Breast epithelium (tissue), 4 donors: ENCODE measurements around the gene PRDM11. TPM values are rescaled to one million over a fixed set of nuclear protein-coding genes. Genes with fewer than 3 reads are reported as not detected.

Experiments used
- DNase-seq, 2 donors: peaks; one replicate each; pipeline ENCODE4 v3.0.0-alpha.2; 2019; ENCODE audit warnings: low spot score in 2 of 2
- H3K27ac ChIP-seq, 2 donors: fragments of 200-600 bp; sonication (generic) in 1 of 2; one replicate each; pipeline ENCODE4 v1.5.1; 2016 to 2019; ENCODE audit warnings: mild to moderate bottlenecking in 1 of 2
- H3K27me3 ChIP-seq, 2 donors: fragments of 200-600 bp; sonication (generic) in 1 of 2; one replicate each; pipeline versions ENCODE4 v1.5.1 to v1.6.0; 2017 to 2019; ENCODE audit warnings: control low read depth in 1 of 2, mild to moderate bottlenecking in 1 of 2
- H3K36me3 ChIP-seq: fragments of 200-600 bp; one replicate; pipeline ENCODE4 v1.5.1; 2019
- H3K4me1 ChIP-seq, 2 donors: fragments of 200-600 bp; sonication (generic); one replicate each; pipeline ENCODE4 v1.5.1; 2016 to 2019; ENCODE audit warnings: control low read depth in 1 of 2
- H3K4me3 ChIP-seq, 3 donors: fragments of 200-600 bp; sonication (generic); 1 replicate in 2 of 3; 2 replicates in 1 of 3; pipeline ENCODE4 v1.5.1; 2016 to 2019; ENCODE audit warnings: mild to moderate bottlenecking in 3 of 3, moderate library complexity in 2 of 3
- H3K9me3 ChIP-seq, 2 donors: fragments of 200-600 bp; sonication (generic) in 1 of 2; one replicate each; pipeline ENCODE4 v1.5.1; 2016 to 2019; ENCODE audit warnings: control low read depth in 1 of 2
- POLR2A ChIP-seq: fragments of 450-650 bp; IDR thresholded peaks from one replicate; pipeline ENCODE4 v1.6.1; 2016; ENCODE audit warnings: antibody characterized with exemption, mild to moderate bottlenecking, moderate library complexity
- POLR2AphosphoS5 ChIP-seq, 3 donors: sonication (generic); formaldehyde crosslinking; IDR thresholded peaks; one replicate each; pipeline ENCODE4 v1.6.1; 2017; ENCODE audit warnings: antibody characterized with exemption in 3 of 3
- intact Hi-C: fragments of 100-400 bp; cut with DNase I; formaldehyde crosslinking; loops from one replicate; pipeline ENCODE4 v1.15.1; 2023; ENCODE audit warnings: low total_unique reads
- total RNA-seq, 3 donors: library from RNA; depleted of rRNA; stranded (reverse); fragments of >200 nt; gene quantifications; one replicate each; pipeline ENCODE4 v1.1.0, GENCODE V29; 2016
- TF ChIP-seq, protein P1 (sequence below), 3 donors: fragments of 450-650 bp; IDR thresholded peaks; one replicate each; pipeline ENCODE4 v1.5.1; 2016 to 2017; ENCODE audit warnings: antibody characterized with exemption in 3 of 3, mild to moderate bottlenecking in 3 of 3, moderate library complexity in 3 of 3

Gene PRDM11
- total RNA-seq, 3 donors from 2014 or later = 6.9 to 10.9 (median 10.8) TPM

DNA sequence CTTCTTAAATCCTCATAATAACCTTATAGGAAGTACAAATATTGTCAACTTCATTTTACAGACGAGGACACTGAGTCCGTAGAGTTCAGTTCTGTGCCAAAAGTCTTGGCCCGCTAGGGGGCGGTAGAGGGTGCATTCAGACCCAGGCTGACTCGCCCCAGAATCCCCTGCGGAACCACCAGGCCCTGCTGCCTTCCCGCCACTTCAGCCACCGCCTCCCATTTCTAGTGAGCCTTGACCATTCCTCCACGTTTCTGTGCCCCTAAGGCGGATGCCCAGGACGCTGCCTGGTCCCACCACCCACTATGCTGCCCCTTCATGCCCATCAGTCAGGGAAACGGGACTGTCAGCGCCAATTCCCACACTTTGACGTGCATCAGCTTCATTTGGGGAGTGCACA is 120.6 kb downstream of the PRDM11 start:
- H3K9me3 ChIP-seq = no peaks in the 10 kb centered on the region
- no peak overlapping the region for H3K4me3 ChIP-seq
- intact Hi-C loops = no loop called here
- H3K27me3 ChIP-seq = no peaks in the 10 kb centered on the region
- TF ChIP-seq, protein P1, sequence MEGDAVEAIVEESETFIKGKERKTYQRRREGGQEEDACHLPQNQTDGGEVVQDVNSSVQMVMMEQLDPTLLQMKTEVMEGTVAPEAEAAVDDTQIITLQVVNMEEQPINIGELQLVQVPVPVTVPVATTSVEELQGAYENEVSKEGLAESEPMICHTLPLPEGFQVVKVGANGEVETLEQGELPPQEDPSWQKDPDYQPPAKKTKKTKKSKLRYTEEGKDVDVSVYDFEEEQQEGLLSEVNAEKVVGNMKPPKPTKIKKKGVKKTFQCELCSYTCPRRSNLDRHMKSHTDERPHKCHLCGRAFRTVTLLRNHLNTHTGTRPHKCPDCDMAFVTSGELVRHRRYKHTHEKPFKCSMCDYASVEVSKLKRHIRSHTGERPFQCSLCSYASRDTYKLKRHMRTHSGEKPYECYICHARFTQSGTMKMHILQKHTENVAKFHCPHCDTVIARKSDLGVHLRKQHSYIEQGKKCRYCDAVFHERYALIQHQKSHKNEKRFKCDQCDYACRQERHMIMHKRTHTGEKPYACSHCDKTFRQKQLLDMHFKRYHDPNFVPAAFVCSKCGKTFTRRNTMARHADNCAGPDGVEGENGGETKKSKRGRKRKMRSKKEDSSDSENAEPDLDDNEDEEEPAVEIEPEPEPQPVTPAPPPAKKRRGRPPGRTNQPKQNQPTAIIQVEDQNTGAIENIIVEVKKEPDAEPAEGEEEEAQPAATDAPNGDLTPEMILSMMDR (IDR thresholded peaks at IDR 0.05) = no peak
- TF ChIP-seq POLR2A (no peak), POLR2AphosphoS5 (IDR thresholded peaks at IDR 0.05) (no peak)
- DNase-seq = no peak
- H3K4me1 ChIP-seq = no peaks in the 10 kb centered on the region
- H3K27ac ChIP-seq = no peak overlapping the region
- H3K36me3 ChIP-seq = no peaks in the 10 kb centered on the region

DNA sequence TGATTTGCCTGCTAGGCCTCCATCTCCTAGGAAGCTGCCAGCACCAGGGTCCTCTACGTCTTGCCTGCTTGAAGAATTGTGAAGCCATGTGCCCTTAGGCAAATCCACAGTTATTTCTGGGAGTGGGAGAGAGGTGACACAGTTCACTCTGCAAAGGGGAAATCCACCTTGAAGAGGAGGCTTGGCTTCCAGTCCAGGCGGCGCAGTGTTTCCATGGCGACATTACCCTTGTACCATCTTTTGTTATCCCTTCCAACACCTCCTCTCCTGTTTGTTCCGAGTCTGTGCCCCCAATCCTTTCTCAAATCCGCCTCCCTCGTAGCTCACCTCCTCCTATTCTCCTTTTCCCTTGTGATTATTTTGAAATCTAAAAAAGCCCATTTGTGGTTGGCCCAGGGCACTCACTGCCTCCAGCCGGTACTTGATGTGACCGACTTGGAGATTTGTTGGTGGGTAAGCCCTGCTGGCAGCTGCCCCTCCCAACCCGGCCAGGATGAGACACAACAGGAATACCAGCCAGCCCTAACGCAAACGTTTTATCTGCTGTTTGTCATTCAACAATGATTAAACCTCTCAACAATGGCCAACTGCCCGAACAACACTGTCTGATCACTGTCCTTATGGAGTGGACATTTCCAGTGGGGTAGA is 121.3 kb downstream of the PRDM11 start:
- no peaks in the 10 kb centered on the region for H3K4me1 ChIP-seq
- intact Hi-C loops = no loop called here
- no peaks in the 10 kb centered on the region for H3K27me3 ChIP-seq

DNA sequence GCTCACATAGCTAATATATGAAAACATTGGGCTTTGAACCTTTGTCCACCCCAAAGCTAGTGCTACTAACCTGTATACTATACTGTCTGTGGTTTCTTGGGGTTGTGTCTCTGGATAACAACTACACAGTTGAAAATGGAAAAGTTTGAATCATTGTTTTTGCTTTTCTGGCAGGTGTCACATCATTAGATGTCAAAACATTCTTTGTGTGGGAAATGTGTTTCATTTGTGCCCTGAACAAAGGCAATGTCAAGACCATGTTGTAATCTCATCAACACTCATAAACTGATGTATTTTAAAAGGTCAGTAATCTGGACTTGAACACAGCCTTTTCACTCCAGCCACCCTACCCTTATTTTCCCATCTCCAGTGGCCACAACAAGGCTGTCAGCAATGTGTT is 123.2 kb downstream of the PRDM11 start:
- no peak overlapping the region for H3K27ac ChIP-seq
- intact Hi-C loops = no loop called here
- DNase-seq = no peak
- H3K36me3 ChIP-seq = no peaks in the 10 kb centered on the region
- H3K27me3 ChIP-seq = no peaks in the 10 kb centered on the region
- H3K9me3 ChIP-seq = no peaks in the 10 kb centered on the region
- H3K4me3 ChIP-seq = no peak overlapping the region
- TF ChIP-seq, protein P1 (IDR thresholded peaks at IDR 0.05) = no peak
- TF ChIP-seq POLR2A (no peak), POLR2AphosphoS5 (IDR thresholded peaks at IDR 0.05) (no peak)
- no peaks in the 10 kb centered on the region for H3K4me1 ChIP-seq

More for the DNA sequence above, 121.3 kb downstream of the PRDM11 start:
- H3K9me3 ChIP-seq = no peaks in the 10 kb centered on the region
- no peak overlapping the region for H3K4me3 ChIP-seq
- H3K36me3 ChIP-seq = no peaks in the 10 kb centered on the region
- DNase-seq = no peak
- H3K27ac ChIP-seq = no peak overlapping the region
- TF ChIP-seq, protein P1 (IDR thresholded peaks at IDR 0.05) = no peak
- TF ChIP-seq POLR2A (no peak), POLR2AphosphoS5 (IDR thresholded peaks at IDR 0.05) (no peak)

DNA sequence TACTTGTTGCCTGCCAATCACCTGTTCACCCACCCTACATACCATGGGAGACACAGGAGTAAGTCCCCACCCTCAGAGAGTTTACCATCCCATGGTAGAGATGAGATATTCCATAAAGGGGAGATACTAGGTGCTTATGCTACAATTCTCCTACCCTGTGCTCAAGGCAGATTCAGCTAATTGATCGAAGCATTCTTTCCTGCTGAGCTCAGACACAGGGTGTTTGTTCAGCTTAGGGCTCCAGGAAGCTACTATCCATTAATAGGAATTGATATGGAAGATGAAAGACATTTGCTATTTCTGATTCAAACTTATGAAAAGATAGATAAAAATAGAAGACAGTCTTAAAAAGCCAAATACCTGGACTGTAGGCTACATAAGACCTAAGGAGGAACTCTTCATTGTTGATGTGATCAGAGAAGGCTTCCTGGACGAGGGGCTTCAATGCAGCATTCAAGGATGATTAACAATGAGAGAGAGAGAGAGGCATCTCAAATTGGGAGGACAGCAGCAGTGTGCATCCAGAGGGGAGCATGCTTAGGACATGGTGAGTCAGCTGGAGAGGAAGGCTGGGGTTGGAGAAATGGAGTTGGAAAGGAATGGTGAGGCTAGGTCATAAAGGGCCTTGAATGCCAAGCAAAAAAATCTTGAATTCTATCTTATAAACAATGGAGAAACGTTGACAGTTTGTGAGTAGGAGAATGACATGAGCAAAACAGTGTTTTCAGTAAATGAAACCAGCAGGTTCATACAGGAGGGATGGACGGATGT is 124.7 kb downstream of the PRDM11 start:
- DNase-seq = no peak
- Histone ChIP-seq H3K27ac (no peak overlapping the region), H3K4me1 (no peaks in the 10 kb centered on the region), H3K36me3 (no peaks in the 10 kb centered on the region), H3K27me3 (no peaks in the 10 kb centered on the region), H3K9me3 (no peaks in the 10 kb centered on the region), H3K4me3 (no peak overlapping the region)
- intact Hi-C loops = no loop called here
- TF ChIP-seq POLR2A (no peak), POLR2AphosphoS5 (IDR thresholded peaks at IDR 0.05) (no peak)
- TF ChIP-seq, protein P1 (IDR thresholded peaks at IDR 0.05) = no peak

DNA sequence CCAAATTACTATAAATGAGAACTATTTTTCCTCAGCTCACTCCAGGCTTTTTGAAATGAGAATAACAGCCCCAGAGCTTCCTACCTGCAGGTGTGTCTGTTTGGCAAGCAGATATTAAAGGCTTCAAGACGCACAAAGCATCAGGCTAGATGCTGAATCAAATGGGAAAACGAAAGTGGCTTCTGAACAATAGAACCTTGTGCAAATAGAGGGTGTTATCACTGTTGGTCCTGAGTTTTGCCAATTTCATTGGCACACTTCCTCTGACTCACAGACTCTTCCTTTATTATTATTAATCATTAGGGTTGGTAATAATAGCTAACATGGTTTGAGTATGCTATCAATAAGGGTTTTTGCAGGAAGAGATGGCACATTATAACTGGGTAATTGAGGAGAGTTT is 126.3 kb downstream of the PRDM11 start:
- Histone ChIP-seq H3K9me3 (no peaks in the 10 kb centered on the region), H3K27me3 (no peaks in the 10 kb centered on the region), H3K36me3 (no peaks in the 10 kb centered on the region), H3K4me3 (no peak overlapping the region), H3K4me1 (no peaks in the 10 kb centered on the region), H3K27ac (no peak overlapping the region)
- DNase-seq = no peak
- no peak for TF ChIP-seq POLR2AphosphoS5 (IDR thresholded peaks at IDR 0.05)
- TF ChIP-seq, protein P1 (IDR thresholded peaks at IDR 0.05) = no peak
- no peak for TF ChIP-seq POLR2A
- intact Hi-C loops = no loop called here
